Activated T-helper 9 cell treated with anti-CD3 and anti-CD28 coated beads, Interleukin-2, amount 50 U/mL, for 16 hours (primary cell): ENCODE measurements around the gene SHROOM4.

Experiments
- DNase-seq: peaks from one replicate; pipeline ENCODE4 v3.0.0-alpha.2; 2020; ENCODE audit warnings: low read depth

Gene SHROOM4

GRCh38 chrX:50615570-50616158, 198.3 kb downstream of the SHROOM4 start:
- DNase-seq, result no peak

- no peak for DNase-seq
These were observed 199.5 kb downstream of the SHROOM4 start for GRCh38 chrX:50614460-50614859.

- DNase-seq, result no peak
These were observed 200.1 kb downstream of the SHROOM4 start for GRCh38 chrX:50613846-50614245.

GRCh38 chrX:50609796-50610195, 204.2 kb downstream of the SHROOM4 start:
- no peak for DNase-seq

- no peak for DNase-seq
These were observed 207.6 kb downstream of the SHROOM4 start for GRCh38 chrX:50606300-50606950.

GRCh38 chrX:50596056-50596455, 217.9 kb downstream of the SHROOM4 start:
- no peak for DNase-seq

- DNase-seq, result no peak
These were observed 219.2 kb downstream of the SHROOM4 start for GRCh38 chrX:50594788-50595187.

- DNase-seq, result no peak
These were observed 227.0 kb downstream of the SHROOM4 start for GRCh38 chrX:50586980-50587379.

GRCh38 chrX:50586407-50586806, 227.6 kb downstream of the SHROOM4 start:
- DNase-seq, result no peak

GRCh38 chrX:50581405-50581804, 232.6 kb downstream of the SHROOM4 start:
- no peak for DNase-seq

- no peak for DNase-seq
These were observed 234.0 kb downstream of the SHROOM4 start for GRCh38 chrX:50579955-50580354.

GRCh38 chrX:50577326-50577725, 236.7 kb downstream of the SHROOM4 start:
- DNase-seq, result no peak

- no peak for DNase-seq
These were observed 246.4 kb downstream of the SHROOM4 start for GRCh38 chrX:50567636-50568035.

GRCh38 chrX:50565718-50566117, 248.3 kb downstream of the SHROOM4 start:
- DNase-seq, result no peak
